ENCODE results near the gene LFNG. TPM values are rescaled to one million over a fixed set of nuclear protein-coding genes. Genes with fewer than 3 reads are reported as not detected.

The LFNG gene
- total RNA-seq, 1 experiment from 2014 or later, result 4.5 TPM

DNA sequence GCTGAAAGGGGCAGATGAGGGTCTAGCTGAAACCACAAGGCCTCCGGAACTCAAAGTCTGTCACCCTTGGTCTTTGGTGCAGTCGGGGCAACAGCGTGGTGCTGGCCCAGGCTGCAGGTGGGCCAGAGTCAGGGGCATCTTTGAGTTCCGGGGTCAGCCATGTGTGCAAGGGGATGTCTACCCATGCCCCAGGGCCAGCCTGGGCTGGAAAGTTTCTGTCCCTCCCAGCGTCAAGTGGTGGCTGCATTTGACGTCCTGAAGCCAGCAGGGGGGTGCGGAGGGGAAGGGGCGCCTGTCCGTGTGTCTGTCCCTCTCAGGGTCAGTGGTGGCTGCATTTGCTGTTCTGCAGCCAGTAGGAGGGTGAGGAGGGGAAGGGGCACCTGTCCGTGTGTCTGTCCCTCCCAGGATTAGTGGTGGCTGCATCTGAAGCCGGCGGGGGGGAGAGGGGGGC, 35.1 kb downstream of the LFNG start:
- intact Hi-C loops (cut with micrococcal nuclease; ENCODE audit: unreplicated experiment), result loop anchor here (5.0 to 10.0 kb wide), 3 partner anchors 77 to 150 kb away; partner anchors contain the start of genes CHST12, GRIFIN and TTYH3
- no peaks in the 10 kb centered on the region for H3K9me3 Mint-ChIP-seq (ENCODE audit: unreplicated experiment)
- Histone ChIP-seq H3K36me3 (ENCODE audit: control insufficient read depth, insufficient read depth, low read length) (no peaks in the 10 kb centered on the region), H3K4me1 (peaks cover 7% of the 10 kb centered on the region; the same call in 1 of the 2 replicates), H3K27me3 (replicated peaks; ENCODE audit: control insufficient read depth, insufficient read depth, low read length) (no peaks in the 10 kb centered on the region), H3K9me3 (no peaks in the 10 kb centered on the region), H3K4me3 (ENCODE audit: low read depth, low read length) (peak overlapping the region; percentile 93)
- no peaks in the 10 kb centered on the region for H3K27me3 Mint-ChIP-seq (ENCODE audit: insufficient read depth, unreplicated experiment)
- no TSS peak for BruUV-seq (replicated peaks)
- TF ChIP-seq, protein P1, sequence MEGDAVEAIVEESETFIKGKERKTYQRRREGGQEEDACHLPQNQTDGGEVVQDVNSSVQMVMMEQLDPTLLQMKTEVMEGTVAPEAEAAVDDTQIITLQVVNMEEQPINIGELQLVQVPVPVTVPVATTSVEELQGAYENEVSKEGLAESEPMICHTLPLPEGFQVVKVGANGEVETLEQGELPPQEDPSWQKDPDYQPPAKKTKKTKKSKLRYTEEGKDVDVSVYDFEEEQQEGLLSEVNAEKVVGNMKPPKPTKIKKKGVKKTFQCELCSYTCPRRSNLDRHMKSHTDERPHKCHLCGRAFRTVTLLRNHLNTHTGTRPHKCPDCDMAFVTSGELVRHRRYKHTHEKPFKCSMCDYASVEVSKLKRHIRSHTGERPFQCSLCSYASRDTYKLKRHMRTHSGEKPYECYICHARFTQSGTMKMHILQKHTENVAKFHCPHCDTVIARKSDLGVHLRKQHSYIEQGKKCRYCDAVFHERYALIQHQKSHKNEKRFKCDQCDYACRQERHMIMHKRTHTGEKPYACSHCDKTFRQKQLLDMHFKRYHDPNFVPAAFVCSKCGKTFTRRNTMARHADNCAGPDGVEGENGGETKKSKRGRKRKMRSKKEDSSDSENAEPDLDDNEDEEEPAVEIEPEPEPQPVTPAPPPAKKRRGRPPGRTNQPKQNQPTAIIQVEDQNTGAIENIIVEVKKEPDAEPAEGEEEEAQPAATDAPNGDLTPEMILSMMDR (IDR thresholded peaks at IDR 0.05; ENCODE audit: insufficient read depth in 1 of 2, low read depth in 1 of 2, low read length in 1 of 2, severe bottlenecking in 1 of 2, unreplicated experiment in 1 of 2), result peak in 1 of 2 experiments; percentile 43
- peak overlapping the region; percentile 89 for H3K27ac Mint-ChIP-seq (ENCODE audit: unreplicated experiment)
- peak in 1 of 2 experiments; percentile 43 for DNase-seq
- no peaks in the 10 kb centered on the region for H3K4me1 Mint-ChIP-seq (ENCODE audit: low read depth, unreplicated experiment)
- H3K36me3 Mint-ChIP-seq (ENCODE audit: insufficient read depth, unreplicated experiment), result peaks cover 31% of the 10 kb centered on the region
- ChIA-PET CTCF (no interaction called here), POLR2A (interaction anchor here (0.5 kb wide), 1 partner anchor 95 kb away, joined by 3 read pairs; no protein-coding TSS in a partner anchor)
- peak overlapping the region; percentile 84 for H3K4me3 Mint-ChIP-seq (ENCODE audit: unreplicated experiment)

DNA sequence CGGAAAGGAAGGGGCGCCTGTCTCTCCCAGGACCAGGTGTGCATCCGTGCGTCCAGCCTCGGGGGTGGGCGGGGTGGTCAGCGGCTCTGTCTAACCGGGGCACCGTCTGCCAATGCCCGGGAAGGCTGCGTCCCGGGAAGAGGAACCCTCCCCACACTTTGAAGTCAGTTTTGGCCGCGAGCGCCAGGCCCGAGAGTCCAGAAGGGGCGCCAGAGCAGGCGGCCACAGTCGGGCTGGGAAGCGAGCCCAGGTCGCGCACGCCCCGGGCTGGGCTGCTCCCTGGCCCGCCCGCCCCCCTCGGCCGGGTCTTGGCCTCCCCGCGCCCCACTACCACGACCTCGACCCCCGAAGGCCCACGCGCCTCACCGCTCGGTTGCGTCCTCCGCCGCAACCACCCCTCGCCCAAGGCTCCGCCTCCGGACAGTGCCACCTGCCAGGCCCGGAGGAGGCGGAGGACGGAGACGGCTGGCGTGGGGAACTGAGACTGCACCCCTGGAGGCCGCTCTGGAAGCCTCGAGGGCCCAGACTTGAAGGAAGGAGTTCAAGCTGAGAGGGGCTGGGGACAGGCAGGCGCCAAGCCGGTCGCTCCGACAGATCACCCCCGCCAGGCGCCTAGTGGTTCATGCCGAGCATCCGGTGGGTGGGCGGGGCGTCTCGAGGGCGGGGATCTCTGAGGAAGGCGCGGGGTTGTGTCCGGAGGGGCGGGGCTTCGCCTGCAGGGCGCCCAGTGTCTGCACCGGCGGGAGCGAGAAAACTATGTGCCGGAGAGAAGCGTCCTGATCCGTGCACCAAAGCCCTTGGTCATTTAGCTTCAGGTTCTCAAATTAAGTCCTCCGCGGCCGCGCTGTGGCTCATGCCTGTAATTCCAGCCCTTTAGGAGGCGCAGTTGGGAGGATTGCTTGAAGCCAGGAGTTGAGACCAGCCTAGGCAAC, 35.8 kb downstream of the LFNG start, which contains the start of gene BRAT1:
BRAT1 (minus strand) TSS at position 404 of the 932 bp plus-strand sequence. CDS start 1,093 bp downstream, outside the sequence.
- no peaks in the 10 kb centered on the region for H3K27me3 ChIP-seq (replicated peaks; ENCODE audit: control insufficient read depth, insufficient read depth, low read length)

More for the DNA sequence above, 35.8 kb downstream of the LFNG start, which contains the start of gene BRAT1:
- Histone ChIP-seq H3K9me3 (no peaks in the 10 kb centered on the region), H3K36me3 (ENCODE audit: control insufficient read depth, insufficient read depth, low read length) (no peaks in the 10 kb centered on the region), H3K4me1 (peaks cover 7% of the 10 kb centered on the region), H3K4me3 (ENCODE audit: low read depth, low read length) (peak within 1 kb of the TSS; percentile 93)
- BruUV-seq (replicated peaks), result no TSS peak
- H3K4me1 Mint-ChIP-seq (ENCODE audit: low read depth, unreplicated experiment), result peaks cover 5% of the 10 kb centered on the region
- ChIA-PET CTCF (interaction anchor here (0.6 to 1.0 kb wide), 4 partner anchors 28 to 155 kb away, joined by 3 to 4 read pairs (median 3); no protein-coding TSS in a partner anchor), POLR2A (interaction anchor here (0.6 kb wide), 1 partner anchor 47 kb away, joined by 3 read pairs; no protein-coding TSS in a partner anchor)
- H3K27ac Mint-ChIP-seq (ENCODE audit: unreplicated experiment), result peak within 1 kb of the TSS; percentile 89
- intact Hi-C loops (cut with micrococcal nuclease; ENCODE audit: unreplicated experiment), result loop anchor here (5.0 to 10.0 kb wide), 3 partner anchors 77 to 151 kb away; partner anchors contain the start of genes CHST12, GRIFIN and TTYH3
- DNase-seq, result peak; percentile 97 to 98
- H3K27me3 Mint-ChIP-seq (ENCODE audit: insufficient read depth, unreplicated experiment), result no peaks in the 10 kb centered on the region
- H3K4me3 Mint-ChIP-seq (ENCODE audit: unreplicated experiment), result peak within 1 kb of the TSS; percentile 84
- TF ChIP-seq, protein P1 (IDR thresholded peaks at IDR 0.05; ENCODE audit: insufficient read depth in 1 of 2, low read depth in 1 of 2, low read length in 1 of 2, severe bottlenecking in 1 of 2, unreplicated experiment in 1 of 2), result peak; percentile 45 to 69
- peaks cover 26% of the 10 kb centered on the region for H3K36me3 Mint-ChIP-seq (ENCODE audit: insufficient read depth, unreplicated experiment)
- no peaks in the 10 kb centered on the region for H3K9me3 Mint-ChIP-seq (ENCODE audit: unreplicated experiment)
